Astrocyte of the cerebellum (primary cell): Measurements from ENCODE around the gene PSTPIP2.

ENCODE experiments used
- DNase-seq: peaks from one replicate; pipeline ENCODE4 v3.0.0-alpha.2; 2011; ENCODE audit warnings: low read depth
- H3K4me3 ChIP-seq: 2 replicates; pipeline ENCODE4 v1.5.1; 2011; ENCODE audit warnings: mild to moderate bottlenecking, low read depth, low read length, moderate library complexity
- in situ Hi-C: cut with HindIII; loops from 2 replicates; pipeline ENCODE4 v1.10.0; 2017; ENCODE audit warnings: low sequenced_read_pairs
- TF ChIP-seq, protein P1 (sequence below): IDR thresholded peaks from 2 replicates; pipeline ENCODE4 v1.5.1; 2012; ENCODE audit warnings: low read length, low read depth, moderate library complexity, mild to moderate bottlenecking; ENCODE audit errors: missing control alignments

PSTPIP2 gene

GRCh38 chr18:46037512-46038305, 34.4 kb downstream of the PSTPIP2 start:
- DNase-seq: no peak
- no peak overlapping the region for H3K4me3 ChIP-seq
- in situ Hi-C loops: no loop called here
- TF ChIP-seq, protein P1, sequence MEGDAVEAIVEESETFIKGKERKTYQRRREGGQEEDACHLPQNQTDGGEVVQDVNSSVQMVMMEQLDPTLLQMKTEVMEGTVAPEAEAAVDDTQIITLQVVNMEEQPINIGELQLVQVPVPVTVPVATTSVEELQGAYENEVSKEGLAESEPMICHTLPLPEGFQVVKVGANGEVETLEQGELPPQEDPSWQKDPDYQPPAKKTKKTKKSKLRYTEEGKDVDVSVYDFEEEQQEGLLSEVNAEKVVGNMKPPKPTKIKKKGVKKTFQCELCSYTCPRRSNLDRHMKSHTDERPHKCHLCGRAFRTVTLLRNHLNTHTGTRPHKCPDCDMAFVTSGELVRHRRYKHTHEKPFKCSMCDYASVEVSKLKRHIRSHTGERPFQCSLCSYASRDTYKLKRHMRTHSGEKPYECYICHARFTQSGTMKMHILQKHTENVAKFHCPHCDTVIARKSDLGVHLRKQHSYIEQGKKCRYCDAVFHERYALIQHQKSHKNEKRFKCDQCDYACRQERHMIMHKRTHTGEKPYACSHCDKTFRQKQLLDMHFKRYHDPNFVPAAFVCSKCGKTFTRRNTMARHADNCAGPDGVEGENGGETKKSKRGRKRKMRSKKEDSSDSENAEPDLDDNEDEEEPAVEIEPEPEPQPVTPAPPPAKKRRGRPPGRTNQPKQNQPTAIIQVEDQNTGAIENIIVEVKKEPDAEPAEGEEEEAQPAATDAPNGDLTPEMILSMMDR: no peak

DNA sequence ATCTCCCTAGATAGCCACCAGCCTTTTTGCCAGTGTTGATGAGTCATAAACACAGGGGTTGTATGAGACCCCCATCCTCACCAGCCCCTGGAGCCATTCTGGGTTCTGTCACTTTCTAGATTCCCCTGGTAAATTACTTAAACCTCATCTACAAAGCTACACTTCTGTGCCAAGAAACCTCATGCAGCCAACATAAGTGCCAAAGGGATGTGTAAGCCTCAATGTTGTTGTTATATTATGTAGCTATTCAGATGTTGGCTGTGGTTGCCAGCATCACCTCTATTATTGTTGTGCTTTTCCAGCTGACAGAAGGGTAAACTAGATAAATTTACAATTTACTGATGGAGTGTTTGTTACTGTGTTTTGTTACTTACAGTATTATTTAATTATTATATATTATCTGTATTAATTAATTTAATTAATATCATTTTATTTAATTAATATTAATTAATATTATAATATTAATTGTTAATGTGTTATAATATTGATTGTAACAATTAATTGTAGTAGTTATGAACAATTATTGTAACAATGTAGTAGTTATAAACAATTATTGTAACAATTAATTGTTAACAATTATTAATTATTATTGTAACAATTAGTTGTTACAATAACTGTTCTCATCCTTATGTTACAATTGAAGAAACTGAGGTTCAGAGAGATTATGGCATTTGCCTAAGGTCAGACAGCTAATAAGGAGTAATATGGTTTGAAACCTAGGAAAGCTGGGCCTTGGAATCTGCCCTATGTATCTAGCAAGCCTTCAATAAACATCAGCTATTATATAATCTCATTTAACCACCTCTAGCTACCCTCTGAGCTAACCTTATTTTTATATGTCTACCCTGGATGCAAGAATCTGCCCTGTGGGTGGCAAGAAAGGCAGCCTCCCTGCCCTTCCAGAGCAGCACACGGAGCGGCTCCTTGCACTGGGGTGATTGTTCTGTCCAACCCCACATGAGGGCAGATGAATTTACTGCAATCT, 36.1 kb downstream of the PSTPIP2 start:
- peak; percentile 79 for DNase-seq
- in situ Hi-C loops: no loop called here
- H3K4me3 ChIP-seq: no peak overlapping the region
- TF ChIP-seq, protein P1: no peak

DNA sequence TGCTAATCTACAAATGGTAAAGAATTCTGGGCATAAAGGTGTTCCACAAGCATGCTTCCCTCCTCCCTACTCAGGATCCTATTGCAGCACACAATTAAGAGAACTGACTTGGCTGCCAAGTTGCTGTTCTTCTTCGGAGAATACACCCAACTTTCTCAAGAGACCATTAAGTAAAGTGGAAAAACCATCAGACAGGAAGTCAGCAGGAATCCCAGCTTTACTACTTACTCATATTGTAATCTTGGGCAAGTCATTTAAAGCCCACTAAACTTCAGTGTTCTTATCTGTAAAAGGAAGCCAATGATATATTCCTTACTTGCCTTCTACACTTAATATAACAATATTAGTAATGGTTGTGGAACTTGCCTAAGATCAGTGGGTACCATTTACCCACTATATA, 37.8 kb downstream of the PSTPIP2 start:
- TF ChIP-seq, protein P1: no peak
- DNase-seq: peak; percentile 22
- no peak overlapping the region for H3K4me3 ChIP-seq
- in situ Hi-C loops: no loop called here

- TF ChIP-seq, protein P1: no peak
- in situ Hi-C loops: no loop called here
- H3K4me3 ChIP-seq: no peak overlapping the region
- DNase-seq: no peak
Observed at GRCh38 chr18:46031741-46032140, 40.3 kb downstream of the PSTPIP2 start.

GRCh38 chr18:46028536-46028891, 43.5 kb downstream of the PSTPIP2 start:
- H3K4me3 ChIP-seq: peak overlapping the region; percentile 46
- no peak for DNase-seq
- TF ChIP-seq, protein P1: no peak
- in situ Hi-C loops: no loop called here

- in situ Hi-C loops: no loop called here
- DNase-seq: no peak
- TF ChIP-seq, protein P1: no peak
- H3K4me3 ChIP-seq: no peak overlapping the region
Observed at GRCh38 chr18:46019936-46020335, 52.1 kb downstream of the PSTPIP2 start.
